GM18868 (cell line): ENCODE results near the gene WASL.

Experiments
- ATAC-seq: cut with Tn5 transposase; IDR thresholded peaks from one replicate; pipeline ENCODE4 v1.9.1; 2021; ENCODE audit warnings: mild to moderate bottlenecking, moderate library complexity; ENCODE audit not compliant: unreplicated experiment

WASL gene

GRCh38 chr7:123662755-123663154 lies 86.0 kb downstream of the WASL start:
- ATAC-seq, result no peak

DNA sequence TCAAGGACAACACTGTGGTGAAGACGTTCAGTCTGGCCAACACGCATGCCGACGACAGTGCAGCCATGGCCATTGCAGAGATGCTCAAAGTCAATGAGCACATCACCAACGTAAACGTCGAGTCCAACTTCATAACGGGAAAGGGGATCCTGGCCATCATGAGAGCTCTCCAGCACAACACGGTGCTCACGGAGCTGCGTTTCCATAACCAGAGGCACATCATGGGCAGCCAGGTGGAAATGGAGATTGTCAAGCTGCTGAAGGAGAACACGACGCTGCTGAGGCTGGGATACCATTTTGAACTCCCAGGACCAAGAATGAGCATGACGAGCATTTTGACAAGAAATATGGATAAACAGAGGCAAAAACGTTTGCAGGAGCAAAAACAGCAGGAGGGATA lies 86.5 kb downstream of the WASL start:
- ATAC-seq, result no peak

DNA sequence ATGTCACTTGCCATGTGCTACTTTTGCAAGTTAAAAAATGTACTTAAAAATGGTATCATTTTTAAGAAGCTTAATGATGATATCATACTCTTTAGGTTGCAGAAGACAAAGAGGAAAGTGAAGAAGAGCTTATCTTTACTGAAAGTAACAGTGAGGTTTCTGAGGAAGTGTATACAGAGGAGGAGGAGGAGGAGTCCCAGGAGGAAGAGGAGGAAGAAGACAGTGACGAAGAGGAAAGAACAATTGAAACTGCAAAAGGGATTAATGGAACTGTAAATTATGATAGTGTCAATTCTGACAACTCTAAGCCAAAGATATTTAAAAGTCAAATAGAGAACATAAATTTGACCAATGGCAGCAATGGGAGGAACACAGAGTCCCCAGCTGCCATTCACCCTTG lies 87.0 kb downstream of the WASL start:
- no peak for ATAC-seq

DNA sequence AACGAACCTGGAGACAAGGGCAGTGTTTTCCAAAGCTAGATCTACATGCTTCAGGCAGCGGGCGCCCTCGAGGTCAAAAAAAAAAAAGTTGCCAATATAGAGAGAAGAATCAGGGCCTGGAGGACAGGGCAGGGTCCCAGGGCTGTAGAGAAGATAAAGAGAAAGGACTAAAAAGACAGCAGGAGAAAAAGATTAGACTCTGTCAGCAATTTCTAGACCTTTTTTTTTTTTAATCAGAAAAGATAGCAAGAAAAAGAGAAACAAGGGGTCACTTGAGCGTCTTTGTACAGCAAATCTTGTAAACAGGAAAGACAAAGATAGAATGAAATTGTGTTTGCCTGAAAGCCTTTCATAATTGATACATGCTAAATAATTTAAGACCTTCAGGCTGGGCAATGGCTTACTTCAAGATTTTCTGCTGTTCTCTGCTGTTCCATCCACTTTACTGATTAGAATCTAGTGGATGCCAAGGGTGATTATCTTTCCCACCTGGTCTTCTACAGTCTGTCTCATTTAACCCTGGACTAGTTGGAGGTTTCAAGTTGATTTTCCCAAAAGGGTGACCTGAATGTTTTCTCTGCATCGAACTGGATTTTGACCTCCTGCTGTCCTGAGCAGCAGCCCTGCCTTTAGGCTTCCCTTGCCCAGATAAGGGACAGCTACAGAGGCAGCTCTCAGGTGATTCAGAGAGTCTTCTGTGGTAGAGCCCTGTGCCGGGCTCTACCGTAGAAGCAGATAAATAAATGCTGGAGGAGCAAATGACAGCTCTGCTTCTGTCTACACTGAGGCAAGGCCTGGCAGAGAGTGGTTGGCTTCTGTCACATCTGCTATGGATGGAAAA lies 88.1 kb downstream of the WASL start:
- ATAC-seq, result no peak

GRCh38 chr7:123658023-123658422 lies 90.8 kb downstream of the WASL start:
- no peak for ATAC-seq

DNA sequence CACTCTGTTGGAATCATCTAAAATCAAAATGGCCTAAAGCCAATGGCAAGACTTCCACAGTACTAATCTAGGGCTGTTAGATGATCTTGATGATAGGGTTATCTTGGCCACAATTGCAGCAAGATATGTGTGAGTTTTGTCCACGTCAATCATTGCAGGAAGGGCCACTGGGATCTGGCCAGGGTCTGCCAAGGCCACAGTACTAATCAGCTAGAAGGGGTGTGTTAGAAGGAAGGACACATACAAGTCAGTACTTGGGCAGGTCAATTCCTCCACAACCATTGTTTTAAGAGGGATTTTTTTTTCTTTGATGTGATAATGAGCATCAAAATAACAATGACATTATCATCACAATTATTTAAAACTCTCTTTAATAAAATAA lies 91.5 kb downstream of the WASL start:
- ATAC-seq, result no peak

DNA sequence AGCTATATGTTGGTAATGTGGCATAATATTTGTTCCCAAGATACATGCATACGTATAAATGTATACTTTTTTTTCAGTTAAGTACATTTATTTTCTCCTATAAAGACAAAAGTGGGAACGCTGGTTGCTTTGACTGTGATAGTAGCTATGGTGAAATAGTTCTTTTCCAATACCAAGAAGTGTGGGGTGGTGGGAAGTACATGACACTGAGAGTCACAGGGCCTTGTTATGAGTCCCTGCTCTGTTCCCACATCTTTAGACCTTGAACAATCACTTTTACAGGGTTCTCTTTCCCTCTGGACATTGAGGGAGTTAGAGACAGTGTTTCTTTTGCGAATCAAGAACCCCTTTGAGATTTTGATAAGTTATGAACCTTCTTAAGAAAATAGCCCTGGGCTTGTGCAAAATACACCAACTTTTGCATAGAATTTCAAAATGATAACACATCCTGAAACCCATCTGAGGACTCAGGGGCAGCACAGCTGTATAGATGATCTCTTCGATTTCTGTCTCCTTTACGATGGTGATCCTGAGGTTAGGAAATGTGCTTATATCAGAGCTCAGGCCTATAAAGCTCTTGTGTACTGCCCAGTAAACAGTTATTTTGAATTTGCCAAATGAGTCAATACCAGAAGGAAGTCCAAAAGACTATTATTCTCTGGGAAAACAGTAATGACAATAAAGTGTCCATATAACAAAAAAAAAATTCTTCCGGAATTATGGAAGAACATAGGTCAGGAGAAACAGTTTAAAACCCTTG lies 92.1 kb downstream of the WASL start:
- no peak for ATAC-seq

DNA sequence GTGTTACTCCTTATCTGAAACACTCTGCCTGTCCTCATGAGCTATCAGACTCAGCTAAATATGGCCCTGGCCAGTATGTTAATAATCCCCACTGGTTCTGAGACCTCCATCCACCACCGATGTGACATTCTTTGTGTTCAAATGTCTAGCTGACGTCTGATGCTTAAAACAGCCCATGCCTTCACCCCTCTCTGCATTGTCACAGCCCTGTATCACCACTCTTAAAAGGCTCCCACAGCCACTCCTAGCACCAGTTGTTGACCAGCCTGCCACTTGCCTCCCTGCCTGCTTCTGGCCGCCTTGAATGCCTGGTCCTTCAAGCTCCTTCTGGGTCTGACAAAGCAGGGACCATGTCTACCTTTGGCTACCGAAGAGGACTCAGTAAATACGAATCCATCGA lies 93.2 kb downstream of the WASL start, which contains the start of gene LMOD2:
TSS of gene LMOD2 (plus strand) at position 253 of the 400 bp plus-strand sequence. CDS start at position 351, 98 bp downstream.
- ATAC-seq, result no peak

- ATAC-seq, result no peak
Measured at GRCh38 chr7:123653162-123653561, 95.6 kb downstream of the WASL start.

- no peak for ATAC-seq
Measured at GRCh38 chr7:123652406-123652805, 96.4 kb downstream of the WASL start.

GRCh38 chr7:123650595-123650994 lies 98.2 kb downstream of the WASL start:
- ATAC-seq, result no peak

- ATAC-seq, result no peak
Measured at GRCh38 chr7:123649964-123650363, 98.8 kb downstream of the WASL start.

- no peak for ATAC-seq
Measured at GRCh38 chr7:123647106-123647730, 101.6 kb downstream of the WASL start.

- no peak for ATAC-seq
Measured at GRCh38 chr7:123645516-123645915, 103.3 kb downstream of the WASL start.

- ATAC-seq, result no peak
Measured at GRCh38 chr7:123643495-123644441, 105.0 kb downstream of the WASL start.

DNA sequence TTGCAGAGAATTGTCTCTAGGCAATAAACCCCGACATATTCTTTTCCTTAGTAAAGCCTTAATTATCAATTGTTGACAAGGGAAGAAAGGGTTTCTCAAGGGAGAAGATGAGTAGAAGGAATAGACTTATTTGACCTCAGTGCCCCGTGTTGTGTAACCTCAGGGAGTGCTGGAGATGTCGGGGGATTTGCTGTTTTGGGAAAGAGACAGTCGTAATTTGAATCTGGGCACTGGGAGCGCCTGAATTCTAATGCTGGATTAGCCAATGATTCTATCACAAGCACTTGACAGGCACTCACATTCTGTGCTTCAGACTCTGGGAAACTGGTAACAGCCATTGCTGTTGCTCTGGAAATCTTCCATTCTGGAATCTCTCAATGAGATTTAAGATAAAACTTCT lies 106.9 kb downstream of the WASL start:
- no peak for ATAC-seq

DNA sequence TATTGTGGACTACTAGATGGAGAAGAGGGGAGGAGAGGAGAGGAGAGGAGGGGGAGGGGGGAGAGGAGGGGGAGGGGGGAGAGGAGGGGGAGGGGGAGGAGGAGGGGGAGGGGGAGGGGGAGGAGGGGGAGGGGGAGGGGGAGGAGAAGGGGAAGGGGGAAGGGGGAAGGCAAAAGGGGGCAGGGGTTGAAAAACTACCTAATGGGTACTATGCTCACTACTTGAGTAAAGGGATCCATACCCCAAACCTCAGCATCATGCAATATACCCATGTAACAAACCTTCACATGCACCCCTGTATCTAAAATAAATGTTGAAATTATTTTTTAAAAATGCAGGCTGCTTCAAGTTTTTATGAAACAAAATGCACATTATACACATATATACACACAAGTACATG lies 108.2 kb downstream of the WASL start:
- ATAC-seq, result no peak

DNA sequence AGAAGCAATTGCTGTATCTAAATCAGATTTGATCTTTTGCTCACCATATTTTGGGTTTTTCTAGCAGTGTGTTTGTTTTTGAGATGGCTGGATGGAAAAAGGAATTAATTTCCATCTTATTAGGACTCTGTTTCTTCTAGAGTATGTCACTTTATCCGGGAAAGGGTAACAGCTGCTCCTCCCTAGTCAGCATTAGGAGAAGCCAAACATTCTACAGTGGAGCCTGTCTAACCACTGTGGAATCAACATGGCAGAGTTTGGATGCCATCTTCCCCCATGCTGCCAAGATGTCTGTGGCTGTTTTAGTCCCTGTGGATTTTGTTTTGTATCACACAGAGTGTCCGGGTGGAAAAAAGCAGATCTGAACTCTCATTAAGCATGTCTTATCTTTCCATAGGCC lies 109.2 kb downstream of the WASL start:
- no peak for ATAC-seq

DNA sequence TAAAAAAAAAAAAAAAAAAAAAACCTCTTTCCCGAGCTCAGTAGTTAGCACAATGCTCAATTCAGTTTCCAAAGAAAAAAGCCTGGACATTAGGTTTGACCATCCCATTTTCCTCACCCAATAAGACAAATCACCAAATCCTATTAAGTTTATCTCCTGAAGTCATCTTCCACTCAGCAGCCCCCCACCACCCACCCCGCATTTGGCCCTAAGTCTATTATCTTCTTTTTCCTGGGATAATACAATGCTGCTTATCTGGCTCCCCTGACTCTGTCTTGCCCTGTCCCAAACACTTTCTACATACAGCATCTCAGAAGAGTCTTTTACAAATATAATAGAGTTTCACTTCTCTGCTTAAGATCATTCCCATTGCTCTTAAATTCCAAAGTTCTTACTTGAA lies 110.9 kb downstream of the WASL start:
- no peak for ATAC-seq

GRCh38 chr7:123637203-123637602 lies 111.6 kb downstream of the WASL start:
- no peak for ATAC-seq
